ENCODE results near the gene GPER1.
"Not testable (repeated sequence)": the region's sequence is repeated elsewhere in the genome, so short reads cannot be mapped to it uniquely, and the experiment has no call there.

Gene GPER1

GRCh38 chr7:1087952-1088920 lies at the start of gene GPER1:
TSS of gene GPER1 (plus strand) at chr7:1088113. CDS start at chr7:1091729, 3,616 bp downstream.
- DNase-seq (ENCODE audit: low spot score): no peak

GRCh38 chr7:1040233-1040632 lies 47.7 kb upstream of the GPER1 start:
- not testable (repeated sequence) for DNase-seq (ENCODE audit: low spot score)

- DNase-seq (ENCODE audit: low spot score): no peak
These were observed 47.1 kb upstream of the GPER1 start for GRCh38 chr7:1040790-1041189.

- no peak for DNase-seq (ENCODE audit: low spot score)
These were observed 46.1 kb upstream of the GPER1 start for GRCh38 chr7:1041551-1042491.

GRCh38 chr7:1042492-1042833 lies 45.5 kb upstream of the GPER1 start:
- DNase-seq (ENCODE audit: low spot score): no peak

- no peak for DNase-seq (ENCODE audit: low spot score)
These were observed 44.2 kb upstream of the GPER1 start for GRCh38 chr7:1043552-1044188.

- peak; percentile 88 for DNase-seq (ENCODE audit: low spot score)
These were observed 43.5 kb upstream of the GPER1 start, which contains the start of gene GPR146 for GRCh38 chr7:1044189-1045068. TSS of gene GPR146 (plus strand) at chr7:1044546. CDS start at chr7:1057516, 12,970 bp downstream.

- DNase-seq (ENCODE audit: low spot score): no peak
These were observed 42.5 kb upstream of the GPER1 start for GRCh38 chr7:1045069-1046063.

GRCh38 chr7:1046722-1047679 lies 40.9 kb upstream of the GPER1 start:
- DNase-seq (ENCODE audit: low spot score): peak; percentile 75

GRCh38 chr7:1049006-1049741 lies 38.7 kb upstream of the GPER1 start:
- no peak for DNase-seq (ENCODE audit: low spot score)

- no peak for DNase-seq (ENCODE audit: low spot score)
These were observed 38.1 kb upstream of the GPER1 start for GRCh38 chr7:1049801-1050200.

- DNase-seq (ENCODE audit: low spot score): no peak
These were observed 37.5 kb upstream of the GPER1 start for GRCh38 chr7:1050254-1050906.

GRCh38 chr7:1050956-1051690 lies 36.8 kb upstream of the GPER1 start:
- no peak for DNase-seq (ENCODE audit: low spot score)

- DNase-seq (ENCODE audit: low spot score): no peak
These were observed 35.7 kb upstream of the GPER1 start for GRCh38 chr7:1052031-1052818.

GRCh38 chr7:1053002-1053411 lies 34.9 kb upstream of the GPER1 start:
- no peak for DNase-seq (ENCODE audit: low spot score)

All from CD4-positive, alpha-beta T cell treated with Interleukin-6 at 100 ng/mL for 8 hours (primary cell).